Measurements from ENCODE around the gene PIMREG.

Gene PIMREG

GRCh38 chr17:6483507-6483906 lies 39.3 kb downstream of the PIMREG start:
- Histone ChIP-seq H3K36me3 (ENCODE audit: control insufficient read depth in 4 of 4, insufficient read depth in 4 of 4, low read length in 3 of 4) (no peaks in the 10 kb centered on the region), H3K4me3 (ENCODE audit: control insufficient read depth in 1 of 7, extremely low read depth in 1 of 7, insufficient read depth in 4 of 7, low read depth in 2 of 7, low read length in 6 of 7) (no peak overlapping the region), H3K4me1 (ENCODE audit: control extremely low read depth in 1 of 4, control insufficient read depth in 4 of 4, insufficient read depth in 4 of 4, low read length in 3 of 4) (no peaks in the 10 kb centered on the region), H3K27me3 (replicated peaks in 2 of 5; ENCODE audit: control insufficient read depth in 4 of 5, insufficient read depth in 5 of 5, low read length in 4 of 5) (peaks cover 0 to 7% (median 3%) of the 10 kb centered on the region in 5 experiments), H3K9me3 (ENCODE audit: control extremely low read depth in 1 of 5, control insufficient read depth in 4 of 5, insufficient read depth in 2 of 5, low read depth in 1 of 5, low read length in 4 of 5) (no peaks in the 10 kb centered on the region), H3K27ac (ENCODE audit: insufficient read depth in 1 of 2, low read depth in 1 of 2, low read length in 2 of 2, poor library complexity in 1 of 2, severe bottlenecking in 2 of 2) (no peak overlapping the region)
- CTCF ChIA-PET, result interaction anchor here (1.2 kb wide), 1 partner anchor 11 kb away, joined by 4 read pairs; no protein-coding TSS in a partner anchor
- POLR2A ChIA-PET, result no interaction called here
- 96% methylated on average over 13 of the region's 16 CpGs for WGBS (ENCODE audit: insufficient coverage)
- no peak for DNase-seq

- Histone ChIP-seq H3K9me3 (ENCODE audit: control extremely low read depth in 1 of 5, control insufficient read depth in 4 of 5, insufficient read depth in 2 of 5, low read depth in 1 of 5, low read length in 4 of 5) (no peaks in the 10 kb centered on the region), H3K27ac (ENCODE audit: insufficient read depth in 1 of 2, low read depth in 1 of 2, low read length in 2 of 2, poor library complexity in 1 of 2, severe bottlenecking in 2 of 2) (no peak overlapping the region), H3K36me3 (ENCODE audit: control insufficient read depth in 4 of 4, insufficient read depth in 4 of 4, low read length in 3 of 4) (no peaks in the 10 kb centered on the region), H3K27me3 (replicated peaks in 2 of 5; ENCODE audit: control insufficient read depth in 4 of 5, insufficient read depth in 5 of 5, low read length in 4 of 5) (peaks cover 0 to 7% (median 0%) of the 10 kb centered on the region in 5 experiments), H3K4me3 (ENCODE audit: control insufficient read depth in 1 of 7, extremely low read depth in 1 of 7, insufficient read depth in 4 of 7, low read depth in 2 of 7, low read length in 6 of 7) (no peak overlapping the region), H3K4me1 (ENCODE audit: control extremely low read depth in 1 of 4, control insufficient read depth in 4 of 4, insufficient read depth in 4 of 4, low read length in 3 of 4) (no peaks in the 10 kb centered on the region)
- ChIA-PET CTCF (no interaction called here), POLR2A (no interaction called here)
- WGBS (ENCODE audit: insufficient coverage), result 90% methylated on average over 2 of the region's 5 CpGs
- DNase-seq, result no peak
These were observed 41.6 kb downstream of the PIMREG start for GRCh38 chr17:6485646-6486412.

GRCh38 chr17:6487251-6488007 lies 43.2 kb downstream of the PIMREG start:
- Histone ChIP-seq H3K27ac (ENCODE audit: insufficient read depth in 1 of 2, low read depth in 1 of 2, low read length in 2 of 2, poor library complexity in 1 of 2, severe bottlenecking in 2 of 2) (no peak overlapping the region), H3K9me3 (ENCODE audit: control extremely low read depth in 1 of 5, control insufficient read depth in 4 of 5, insufficient read depth in 2 of 5, low read depth in 1 of 5, low read length in 4 of 5) (no peaks in the 10 kb centered on the region), H3K36me3 (ENCODE audit: control insufficient read depth in 4 of 4, insufficient read depth in 4 of 4, low read length in 3 of 4) (no peaks in the 10 kb centered on the region), H3K4me3 (ENCODE audit: control insufficient read depth in 1 of 7, extremely low read depth in 1 of 7, insufficient read depth in 4 of 7, low read depth in 2 of 7, low read length in 6 of 7) (no peak overlapping the region), H3K27me3 (replicated peaks in 2 of 5; ENCODE audit: control insufficient read depth in 4 of 5, insufficient read depth in 5 of 5, low read length in 4 of 5) (peaks cover 0 to 7% (median 0%) of the 10 kb centered on the region in 5 experiments), H3K4me1 (ENCODE audit: control extremely low read depth in 1 of 4, control insufficient read depth in 4 of 4, insufficient read depth in 4 of 4, low read length in 3 of 4) (no peaks in the 10 kb centered on the region)
- POLR2A ChIA-PET, result no interaction called here
- peak in 1 of 3 donors; percentile 4 for DNase-seq
- WGBS (ENCODE audit: insufficient coverage), result 91% methylated on average over 12 of the region's 13 CpGs
- CTCF ChIA-PET, result no interaction called here

- Histone ChIP-seq H3K4me1 (ENCODE audit: control extremely low read depth in 1 of 4, control insufficient read depth in 4 of 4, insufficient read depth in 4 of 4, low read length in 3 of 4) (no peaks in the 10 kb centered on the region), H3K36me3 (ENCODE audit: control insufficient read depth in 4 of 4, insufficient read depth in 4 of 4, low read length in 3 of 4) (no peaks in the 10 kb centered on the region), H3K27me3 (replicated peaks in 2 of 5; ENCODE audit: control insufficient read depth in 4 of 5, insufficient read depth in 5 of 5, low read length in 4 of 5) (peaks cover 0 to 7% (median 0%) of the 10 kb centered on the region in 5 experiments), H3K27ac (ENCODE audit: insufficient read depth in 1 of 2, low read depth in 1 of 2, low read length in 2 of 2, poor library complexity in 1 of 2, severe bottlenecking in 2 of 2) (no peak overlapping the region), H3K4me3 (ENCODE audit: control insufficient read depth in 1 of 7, extremely low read depth in 1 of 7, insufficient read depth in 4 of 7, low read depth in 2 of 7, low read length in 6 of 7) (no peak overlapping the region), H3K9me3 (ENCODE audit: control extremely low read depth in 1 of 5, control insufficient read depth in 4 of 5, insufficient read depth in 2 of 5, low read depth in 1 of 5, low read length in 4 of 5) (no peaks in the 10 kb centered on the region)
- ChIA-PET CTCF (interaction anchor here (1.2 kb wide), 1 partner anchor 13 kb away, joined by 5 read pairs; no protein-coding TSS in a partner anchor), POLR2A (no interaction called here)
- no peak for DNase-seq
- WGBS (ENCODE audit: insufficient coverage), result 77% methylated on average over 6 of the region's 6 CpGs
These were observed 43.8 kb downstream of the PIMREG start for GRCh38 chr17:6488008-6488539.

- 95% methylated on average over 5 of the region's 6 CpGs for WGBS (ENCODE audit: insufficient coverage)
- DNase-seq, result no peak
- H3K9me3 ChIP-seq (ENCODE audit: control extremely low read depth in 1 of 5, control insufficient read depth in 4 of 5, insufficient read depth in 2 of 5, low read depth in 1 of 5, low read length in 4 of 5), result no peaks in the 10 kb centered on the region
- H3K4me3 ChIP-seq (ENCODE audit: control insufficient read depth in 1 of 7, extremely low read depth in 1 of 7, insufficient read depth in 4 of 7, low read depth in 2 of 7, low read length in 6 of 7), result no peak overlapping the region
- H3K36me3 ChIP-seq (ENCODE audit: control insufficient read depth in 4 of 4, insufficient read depth in 4 of 4, low read length in 3 of 4), result no peaks in the 10 kb centered on the region
- no peaks in the 10 kb centered on the region for H3K4me1 ChIP-seq (ENCODE audit: control extremely low read depth in 1 of 4, control insufficient read depth in 4 of 4, insufficient read depth in 4 of 4, low read length in 3 of 4)
- ChIA-PET POLR2A (no interaction called here), CTCF (interaction anchor here (1.2 kb wide), 2 partner anchors 14 to 17 kb away, joined by 5 to 6 read pairs; no protein-coding TSS in a partner anchor)
- peaks cover 0 to 7% (median 0%) of the 10 kb centered on the region in 5 experiments for H3K27me3 ChIP-seq (replicated peaks in 2 of 5; ENCODE audit: control insufficient read depth in 4 of 5, insufficient read depth in 5 of 5, low read length in 4 of 5)
- no peak overlapping the region for H3K27ac ChIP-seq (ENCODE audit: insufficient read depth in 1 of 2, low read depth in 1 of 2, low read length in 2 of 2, poor library complexity in 1 of 2, severe bottlenecking in 2 of 2)
These were observed 44.8 kb downstream of the PIMREG start for GRCh38 chr17:6489016-6489550.

- no peak overlapping the region for H3K4me3 ChIP-seq (ENCODE audit: control insufficient read depth in 1 of 7, extremely low read depth in 1 of 7, insufficient read depth in 4 of 7, low read depth in 2 of 7, low read length in 6 of 7)
- POLR2A ChIA-PET, result interaction anchor here (0.6 kb wide), 1 partner anchor 18 kb away, joined by 3 read pairs; no protein-coding TSS in a partner anchor
- DNase-seq, result no peak
- CTCF ChIA-PET, result no interaction called here
- WGBS (ENCODE audit: insufficient coverage), result 93% methylated on average over 5 of the region's 7 CpGs
- no peak overlapping the region for H3K27ac ChIP-seq (ENCODE audit: insufficient read depth in 1 of 2, low read depth in 1 of 2, low read length in 2 of 2, poor library complexity in 1 of 2, severe bottlenecking in 2 of 2)
- no peaks in the 10 kb centered on the region for H3K36me3 ChIP-seq (ENCODE audit: control insufficient read depth in 4 of 4, insufficient read depth in 4 of 4, low read length in 3 of 4)
- H3K27me3 ChIP-seq (replicated peaks in 2 of 5; ENCODE audit: control insufficient read depth in 4 of 5, insufficient read depth in 5 of 5, low read length in 4 of 5), result peaks cover 0 to 9% (median 2%) of the 10 kb centered on the region in 5 experiments
- no peaks in the 10 kb centered on the region for H3K9me3 ChIP-seq (ENCODE audit: control extremely low read depth in 1 of 5, control insufficient read depth in 4 of 5, insufficient read depth in 2 of 5, low read depth in 1 of 5, low read length in 4 of 5)
- H3K4me1 ChIP-seq (ENCODE audit: control extremely low read depth in 1 of 4, control insufficient read depth in 4 of 4, insufficient read depth in 4 of 4, low read length in 3 of 4), result peaks cover 0 to 6% (median 5%) of the 10 kb centered on the region in 4 experiments
These were observed 46.9 kb downstream of the PIMREG start for GRCh38 chr17:6491071-6491700.
